Activated CD4-positive, CD25-positive, alpha-beta regulatory T cell treated with anti-CD3 and anti-CD28 coated beads, Interleukin-2, amount 50 U/mL, for 24 hours (primary cell): ENCODE data around the gene SLC1A4.
"Not testable (repeated sequence)": the region's sequence is repeated elsewhere in the genome, so short reads cannot be mapped to it uniquely, and the experiment has no call there.

ENCODE experiments used
- ATAC-seq, 2 donors: fragments of 150-1000 bp; cut with Tn5 transposase; one replicate each; pipeline ENCODE4 v1.10.0; 2021; ENCODE audit warnings: mild to moderate bottlenecking in 1 of 2, moderate library complexity in 1 of 2

SLC1A4 gene

DNA sequence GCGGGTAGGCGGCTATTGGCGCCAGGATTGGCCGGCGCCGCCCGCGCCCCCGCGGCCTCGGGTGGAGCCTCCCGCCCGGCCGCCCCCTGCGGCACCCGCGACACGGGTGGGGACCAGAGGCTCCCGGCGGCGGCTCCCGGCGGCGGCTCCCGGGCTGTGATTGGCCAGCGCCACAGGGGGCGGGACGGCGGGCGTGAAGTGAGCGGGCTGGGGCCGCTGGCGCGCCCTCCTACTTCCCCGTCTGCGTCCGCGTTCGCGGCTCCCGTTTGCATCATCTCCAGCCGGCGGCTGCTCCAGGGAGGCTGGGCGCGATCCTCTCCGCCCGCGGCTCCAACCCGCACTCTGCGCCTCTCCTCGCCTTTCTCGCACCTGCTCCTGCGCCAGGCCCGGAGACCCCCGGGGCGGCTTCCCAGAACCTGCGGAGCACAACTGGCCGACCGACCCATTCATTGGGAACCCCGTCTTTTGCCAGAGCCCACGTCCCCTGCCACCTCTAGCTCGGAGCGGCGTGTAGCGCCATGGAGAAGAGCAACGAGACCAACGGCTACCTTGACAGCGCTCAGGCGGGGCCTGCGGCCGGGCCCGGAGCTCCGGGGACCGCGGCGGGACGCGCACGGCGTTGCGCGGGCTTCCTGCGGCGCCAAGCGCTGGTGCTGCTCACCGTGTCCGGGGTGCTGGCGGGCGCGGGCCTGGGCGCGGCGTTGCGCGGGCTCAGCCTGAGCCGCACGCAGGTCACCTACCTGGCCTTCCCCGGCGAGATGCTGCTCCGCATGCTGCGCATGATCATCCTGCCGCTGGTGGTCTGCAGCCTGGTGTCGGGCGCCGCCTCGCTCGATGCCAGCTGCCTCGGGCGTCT is at the start of gene SLC1A4:
Gene SLC1A4 (plus strand): TSS at position 274 of the 856 bp plus-strand sequence. CDS start 245 bp downstream, at position 519.
- ATAC-seq, result peak; percentile 89 to 90

DNA sequence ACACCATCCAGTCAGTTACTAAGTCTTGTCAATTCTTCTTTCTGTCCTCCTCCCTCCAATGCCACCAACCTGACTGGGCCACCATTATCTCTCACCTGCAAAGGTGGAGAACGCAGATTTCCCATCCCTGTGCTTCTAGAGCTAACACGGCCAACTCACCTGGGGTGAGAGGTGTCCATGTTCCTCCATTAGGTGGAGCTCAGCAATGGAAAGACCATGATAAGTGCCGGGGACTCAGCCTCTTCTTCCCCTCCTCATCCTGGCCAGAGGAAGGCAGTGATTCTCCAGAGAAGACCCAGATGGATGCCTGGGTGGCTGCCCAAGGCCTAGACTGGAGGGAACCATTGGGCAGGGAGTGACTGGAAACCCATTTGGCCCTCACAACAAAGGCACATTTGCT is 48.1 kb upstream of the SLC1A4 start:
- no peak for ATAC-seq

DNA sequence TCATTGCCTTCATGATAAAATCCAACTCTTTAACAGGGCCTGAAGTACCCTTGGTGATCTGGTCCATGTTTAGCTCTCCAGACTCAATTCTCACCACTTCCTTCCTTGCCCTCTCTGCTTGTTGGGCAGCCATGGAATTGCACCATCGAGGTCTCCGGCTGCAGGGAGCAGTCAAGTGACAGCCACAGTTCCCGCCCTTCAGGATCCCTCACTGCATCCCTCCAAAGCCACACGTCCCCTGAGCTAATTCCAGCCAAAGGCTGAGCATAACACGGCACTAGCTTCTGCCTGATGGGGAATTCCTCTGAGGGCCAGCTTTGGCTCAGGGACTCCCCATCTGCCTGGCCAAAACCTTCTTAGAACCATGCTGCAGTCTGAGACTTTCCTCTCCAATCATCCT is 47.4 kb upstream of the SLC1A4 start:
- no peak for ATAC-seq

- no peak for ATAC-seq
Measured at GRCh38 chr2:64942693-64943092, 46.5 kb upstream of the SLC1A4 start.

DNA sequence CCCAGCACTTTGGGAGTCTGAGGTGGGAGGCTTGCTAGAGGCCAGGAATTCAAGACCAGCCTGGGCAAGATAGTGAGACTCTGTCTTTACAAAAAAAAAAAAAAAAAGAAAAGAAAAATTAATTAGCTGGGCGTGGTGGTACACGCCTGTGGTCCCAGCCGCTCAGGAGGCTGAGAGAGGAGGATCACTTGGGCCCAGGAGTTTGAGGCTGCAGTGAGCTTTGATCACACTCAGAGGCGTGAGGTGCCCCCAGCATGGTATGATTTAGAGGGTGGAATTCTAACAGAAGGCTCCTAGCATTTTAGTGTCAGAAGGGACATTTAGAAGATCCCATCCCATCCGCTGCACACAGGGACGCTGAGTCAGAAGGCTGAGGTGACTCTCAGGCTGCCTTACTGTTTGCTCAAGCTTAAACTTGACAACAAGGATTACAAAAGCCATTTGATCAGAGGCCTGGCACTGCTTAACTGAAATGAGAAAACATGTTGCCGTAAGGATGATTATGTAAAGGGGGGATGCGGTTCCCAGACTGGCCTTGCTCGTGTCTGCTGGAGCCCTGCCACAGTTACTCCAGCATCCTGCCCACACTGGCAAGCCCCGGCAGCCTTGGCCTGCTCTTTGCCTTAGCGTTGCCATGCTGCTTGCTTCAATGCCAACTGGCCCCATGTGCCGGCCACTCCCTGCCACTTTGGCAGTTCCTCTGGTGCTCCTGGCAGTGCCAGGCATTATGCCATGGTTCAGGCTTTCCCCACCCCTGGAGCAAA is 45.6 kb upstream of the SLC1A4 start:
- ATAC-seq, result no peak

- ATAC-seq, result no peak
Measured at GRCh38 chr2:64944484-64944883, 44.7 kb upstream of the SLC1A4 start.

DNA sequence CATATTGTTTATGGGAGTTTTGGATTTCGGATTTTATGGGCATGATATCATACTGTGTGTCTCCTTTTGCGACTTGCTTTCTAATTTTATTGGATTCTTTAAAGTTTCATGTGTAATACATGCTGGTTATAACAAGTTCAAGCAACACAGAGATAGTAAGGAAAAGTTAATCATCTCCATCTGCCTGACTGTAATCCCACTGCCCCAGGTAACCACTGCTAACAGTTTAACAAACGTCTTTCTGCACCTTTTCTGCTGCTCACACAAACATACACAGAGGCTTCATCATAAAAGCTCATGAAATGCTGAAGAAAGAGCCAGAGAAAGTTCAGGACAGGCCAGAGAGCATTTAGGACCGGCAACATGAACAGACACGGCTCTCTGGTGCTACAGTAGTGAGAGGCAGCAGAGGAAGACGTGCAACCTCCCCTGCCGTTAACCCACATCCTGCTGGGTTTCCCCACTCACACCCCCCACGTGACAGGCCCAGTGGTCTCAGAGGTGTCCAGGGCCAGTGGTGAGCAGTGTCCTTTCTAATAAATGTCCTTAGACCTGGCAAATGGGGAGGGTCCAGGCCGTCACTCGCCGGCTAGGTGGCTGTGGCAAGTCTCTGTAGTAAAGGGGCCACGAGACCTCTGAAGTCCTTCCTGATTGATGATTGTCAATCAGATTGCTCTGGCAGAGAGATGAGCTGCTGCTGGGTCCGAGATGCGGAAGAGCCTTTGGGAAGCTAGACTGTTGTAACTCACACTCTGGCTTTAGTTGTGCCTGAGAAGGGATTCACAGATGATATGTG is 43.0 kb upstream of the SLC1A4 start:
- peak; percentile 97 for ATAC-seq

DNA sequence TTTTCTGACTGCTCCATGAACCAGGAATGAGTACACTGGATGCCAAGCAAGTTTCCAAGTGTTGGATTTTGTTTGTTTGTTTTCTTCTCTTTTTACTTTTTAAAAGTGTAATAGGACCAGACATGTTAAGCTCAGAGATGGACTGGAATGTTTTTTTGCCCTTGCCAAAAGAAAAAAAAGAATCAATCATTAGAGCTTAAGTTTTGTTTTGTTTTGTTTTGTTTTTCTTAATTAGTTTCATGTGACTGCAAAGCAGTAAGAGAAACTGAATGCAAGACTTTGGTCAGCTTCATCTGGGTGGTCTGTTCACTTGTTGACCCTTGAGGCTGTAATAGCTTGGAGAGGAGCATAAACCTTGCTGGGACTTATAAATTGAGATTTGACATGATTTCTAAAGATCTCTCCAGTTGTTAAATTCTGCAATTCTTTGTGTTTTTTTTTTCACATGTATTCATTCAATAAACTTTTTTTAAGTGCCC is 42.4 kb upstream of the SLC1A4 start:
- ATAC-seq, result no peak

- ATAC-seq, result no peak
Measured at GRCh38 chr2:64947885-64948284, 41.3 kb upstream of the SLC1A4 start.

- no peak for ATAC-seq
Measured at GRCh38 chr2:64950226-64951160, 38.7 kb upstream of the SLC1A4 start.

GRCh38 chr2:64951306-64951953 is 37.8 kb upstream of the SLC1A4 start:
- no peak for ATAC-seq

GRCh38 chr2:64952096-64952495 is 37.1 kb upstream of the SLC1A4 start:
- ATAC-seq, result no peak

GRCh38 chr2:64952511-64953482 is 36.4 kb upstream of the SLC1A4 start:
- no peak for ATAC-seq

- ATAC-seq, result no peak
Measured at GRCh38 chr2:64955467-64955866, 33.7 kb upstream of the SLC1A4 start.

GRCh38 chr2:64957109-64957903 is 31.9 kb upstream of the SLC1A4 start:
- ATAC-seq, result no peak

GRCh38 chr2:64958556-64958955 is 30.6 kb upstream of the SLC1A4 start:
- no peak for ATAC-seq

DNA sequence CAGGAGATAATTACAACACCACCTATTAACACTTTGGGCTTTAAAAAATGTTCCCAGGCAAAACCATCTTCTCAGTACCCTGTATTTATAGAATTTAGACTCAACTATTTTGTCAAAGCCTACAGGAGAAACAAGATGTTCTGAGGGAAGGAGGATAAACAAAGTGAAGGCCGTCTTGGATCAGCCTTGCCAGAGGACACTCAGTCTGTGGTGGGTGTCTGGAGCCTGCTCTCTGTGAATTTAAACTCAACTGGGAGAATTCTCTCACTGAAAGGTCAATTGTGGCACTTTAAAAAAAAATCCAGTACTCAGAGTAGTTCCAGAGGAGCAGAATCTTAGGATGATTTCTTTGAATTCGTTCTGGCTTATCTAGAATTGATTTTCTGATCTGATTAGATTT is 28.4 kb upstream of the SLC1A4 start:
- no peak for ATAC-seq

DNA sequence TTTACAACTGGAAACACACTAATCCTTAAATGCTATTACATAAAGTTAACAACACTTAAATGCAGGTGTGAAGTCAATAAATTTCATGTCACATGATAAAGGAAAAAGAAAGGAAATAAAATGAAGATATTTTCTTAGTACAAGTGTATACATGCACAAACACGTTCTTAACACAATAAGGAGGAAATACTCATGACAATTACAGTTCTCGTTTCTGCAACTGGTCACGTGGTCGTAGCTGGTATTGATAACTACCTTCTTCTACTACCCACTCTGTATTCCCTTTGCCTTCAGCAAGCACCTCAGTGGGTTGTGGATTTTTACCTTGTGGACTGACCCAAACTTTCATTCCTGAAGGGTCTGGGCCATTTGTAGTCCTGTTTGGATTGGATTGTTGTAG is 26.1 kb upstream of the SLC1A4 start:
- ATAC-seq, result not testable (repeated sequence)

DNA sequence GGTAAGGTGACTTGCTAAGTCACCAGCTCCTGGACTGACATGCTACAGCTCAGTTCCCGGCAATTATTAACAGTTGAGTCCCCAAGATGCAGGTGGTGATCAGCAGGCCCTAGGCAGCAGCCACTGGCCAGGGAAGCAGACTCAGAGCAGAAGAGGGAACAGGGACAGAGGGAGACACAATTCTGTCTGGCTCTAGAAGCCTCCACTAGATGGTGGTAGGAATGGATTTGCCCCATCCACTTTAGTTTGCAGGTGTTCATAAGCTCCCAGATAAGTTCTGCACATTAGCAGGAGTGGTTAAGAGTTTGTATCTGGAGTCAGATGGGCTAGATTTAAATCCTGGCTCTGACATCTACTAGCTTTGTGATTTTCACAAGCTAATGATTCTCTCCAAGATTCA is 25.5 kb upstream of the SLC1A4 start:
- ATAC-seq, result no peak
